K562 (cell line): Measurements from ENCODE around the gene SNTG2. TPM values are rescaled to one million over a fixed set of nuclear protein-coding genes. Genes with fewer than 3 reads are reported as not detected.

Experiments
- ATAC-seq: fragments of 200-7000 bp; cut with Tn5 transposase; 3 replicates; pipeline ENCODE4 v1.9.1; 2020; ENCODE audit warnings: moderate library complexity
- BruUV-seq: library from RNA; stranded (reverse); fragments of 400-500 nt; replicated peaks from 2 replicates; lab custom pipeline; 2021; lab: Mats Ljungman, UMichigan
- CTCF ChIA-PET: fragments of 300-600 bp; formaldehyde crosslinking; extraction: SDS; loops from one replicate; lab custom pipeline; 2021; ENCODE audit warnings: low intra/inter-chr PET ratio; lab: Yijun Ruan, JAX
- POLR2A ChIA-PET: fragments of 300-600, 350-650 bp; sonication (Branson Sonifier 250); formaldehyde crosslinking; extraction: SDS; loops from one replicate; lab custom pipeline; 2021; ENCODE audit warnings: antibody characterized with exemption, inconsistent platforms; lab: Yijun Ruan, JAX
- DNase-seq, 4 experiments: peaks; one replicate each; pipeline versions ENCODE4 v3.0.0 to v3.0.0-alpha.2; 2011 to 2018; ENCODE audit warnings: low spot score in 3 of 4, mixed read lengths in 3 of 4; ENCODE audit errors: extremely low read depth in 1 of 4
- FAIRE-seq: peaks from 2 replicates; lab custom pipeline; 2011; peaks lifted over from hg19 to GRCh38; lab: Jason Lieb, UNC
- H2AFZ ChIP-seq: 2 replicates; pipeline ENCODE4 v1.6.0; 2011; ENCODE audit warnings: low read depth, low read length, control low read depth, inconsistent platforms
- H3K27ac ChIP-seq: fragments of 200-600 bp; 3 replicates; pipeline ENCODE4 v1.8.0; 2011; ENCODE audit warnings: low read depth, mild to moderate bottlenecking, control low read depth, inconsistent platforms, low read length, moderate library complexity, mixed read lengths; ENCODE audit errors: extremely low read depth
- H3K27me3 ChIP-seq, 2 experiments: fragments of 300-600 bp in 1 of 2; 2 replicates in 1 of 2; 3 replicates in 1 of 2; pipeline versions ENCODE4 v1.6.0 to v1.8.0; 2011; ENCODE audit warnings: inconsistent platforms in 2 of 2, low read length in 2 of 2, mild to moderate bottlenecking in 1 of 2, mixed read lengths in 1 of 2, moderate library complexity in 1 of 2; ENCODE audit not compliant: control insufficient read depth in 2 of 2, insufficient read depth in 2 of 2
- H3K36me3 ChIP-seq: fragments of 300-600 bp; 3 replicates; pipeline ENCODE4 v1.8.0; 2011; ENCODE audit warnings: mild to moderate bottlenecking, low read length, inconsistent platforms; ENCODE audit not compliant: control insufficient read depth, insufficient read depth
- H3K4me1 ChIP-seq, 2 experiments: fragments of 200-600 bp in 1 of 2; replicated peaks in 1 of 2; 2 replicates in 1 of 2; 3 replicates in 1 of 2; pipeline versions ENCODE4 v1.5.1 to v1.8.0; 2011; ENCODE audit warnings: inconsistent platforms in 2 of 2, low read length in 2 of 2, mild to moderate bottlenecking in 1 of 2, mixed read lengths in 1 of 2, moderate library complexity in 1 of 2; ENCODE audit not compliant: control insufficient read depth in 2 of 2, insufficient read depth in 2 of 2
- H3K4me2 ChIP-seq: 2 replicates; pipeline ENCODE4 v1.6.1; 2011; ENCODE audit warnings: low read length, control low read depth, inconsistent platforms, mixed read lengths; ENCODE audit not compliant: insufficient read depth
- H3K4me3 ChIP-seq: fragments of 200-600 bp; sonication (generic), shearing (Covaris generic); 2 replicates; pipeline ENCODE4 v1.5.1; 2016; ENCODE audit warnings: control low read depth, inconsistent platforms
- H3K79me2 ChIP-seq: fragments of 200-600 bp; 3 replicates; pipeline ENCODE4 v1.8.0; 2011; ENCODE audit warnings: low read length, inconsistent platforms; ENCODE audit not compliant: control insufficient read depth, insufficient read depth
- H3K9ac ChIP-seq, 2 experiments: 2 replicates each; pipeline versions ENCODE4 v1.6.0 to v1.6.1; 2011; ENCODE audit warnings: low read depth in 2 of 2, low read length in 2 of 2, control low read depth in 1 of 2, inconsistent platforms in 1 of 2, mild to moderate bottlenecking in 1 of 2, mixed read lengths in 1 of 2; ENCODE audit not compliant: insufficient read depth in 1 of 2
- H3K9me1 ChIP-seq: one replicate; pipeline ENCODE4 v1.6.0; 2011; ENCODE audit warnings: inconsistent platforms, mild to moderate bottlenecking, low read length, moderate library complexity; ENCODE audit not compliant: control insufficient read depth, insufficient read depth
- H3K9me3 ChIP-seq: replicated peaks from 2 replicates; pipeline ENCODE4 v1.5.1; 2011; ENCODE audit warnings: low read depth, low read length, inconsistent platforms; ENCODE audit not compliant: control insufficient read depth, insufficient read depth
- H4K20me1 ChIP-seq: replicated peaks from 2 replicates; pipeline ENCODE4 v1.6.1; 2011; ENCODE audit warnings: low read length, inconsistent platforms, mixed read lengths; ENCODE audit not compliant: control insufficient read depth, insufficient read depth
- ARID1B ChIP-seq: fragments of 450-650 bp; IDR thresholded peaks from 2 replicates; pipeline ENCODE4 v1.6.1; 2016; ENCODE audit warnings: antibody characterized with exemption, mild to moderate bottlenecking, inconsistent platforms
- FOXK2 ChIP-seq, 2 experiments: fragments of 450-650 bp; IDR thresholded peaks in 1 of 2; conservative IDR thresholded peaks in 1 of 2; 2 replicates each; pipeline ENCODE4 v1.6.1; 2016; ENCODE audit warnings: low read depth in 2 of 2, mild to moderate bottlenecking in 1 of 2
- NCOA6 ChIP-seq: fragments of 450-650 bp; IDR thresholded peaks from 2 replicates; pipeline ENCODE4 v1.6.1; 2017; ENCODE audit warnings: mild to moderate bottlenecking
- NR1H2 ChIP-seq: sonication (generic); formaldehyde crosslinking; IDR thresholded peaks from 2 replicates; pipeline ENCODE4 v1.4.0; 2020; ENCODE audit warnings: mild to moderate bottlenecking, missing genetic modification reagents
- SMAD2 ChIP-seq: fragments of 150-350 bp; IDR thresholded peaks from 2 replicates; pipeline ENCODE4 v1.6.1; 2014; ENCODE audit warnings: low read depth, mild to moderate bottlenecking, low read length
- SMAD3 ChIP-seq: fragments of 450-650 bp; formaldehyde crosslinking; conservative IDR thresholded peaks from 2 replicates; pipeline ENCODE4 v1.4.0; 2020; ENCODE audit warnings: mild to moderate bottlenecking
- TBL1XR1 ChIP-seq, 2 experiments: IDR thresholded peaks; 2 replicates each; pipeline ENCODE4 v1.6.1; 2012; ENCODE audit warnings: improper control_type of control experiment in 2 of 2, low read length in 2 of 2, mild to moderate bottlenecking in 1 of 2
- TRIM28 ChIP-seq: fragments of 450-650 bp; IDR thresholded peaks from 2 replicates; pipeline ENCODE4 v1.6.1; 2017
- ZBED1 ChIP-seq: IDR thresholded peaks from 2 replicates; pipeline ENCODE4 v1.6.1; 2014
- WGBS: fragments of 100-300 bp; shearing (Covaris generic); methylation state at CpG from one replicate; pipeline ENCODE4 v1.1.6; 2016; ENCODE audit warnings: low coverage, mixed read lengths; ENCODE audit not compliant: insufficient coverage; ENCODE audit errors: missing lambda C conversion rate; 5-methylcytosine and 5-hydroxymethylcytosine counted together
- in situ Hi-C: fragments of 300-500 bp; cut with MboI; formaldehyde crosslinking; loops from 4 replicates; pipeline ENCODE4 v1.15.0; 2018; ENCODE audit warnings: inconsistent platforms, mixed read lengths
- intact Hi-C: fragments of 100-400 bp; cut with micrococcal nuclease; formaldehyde crosslinking; loops from 2 replicates; pipeline ENCODE4 v1.14.2; 2022
- polyA plus RNA-seq, 8 experiments: library from polyadenylated mRNA; depleted of rRNA in 4 of 8; stranded (reverse) in 5 of 8; unstranded in 3 of 8; fragments of >200 nt; fragmentation: Nextera tagmentation in 2 of 8; fragmentation: Illumina TruSeq in 1 of 8; extraction: Ambion mirVana in 2 of 8; extraction: Trizol in 1 of 8; gene quantifications; 2 replicates each; pipeline versions ENCODE4 v1.2.1 to v1.2.3, GENCODE V29; 2011 to 2014; ENCODE audit warnings: inconsistent platforms in 1 of 8, missing spikeins in 1 of 8
- total RNA-seq, 7 experiments: library from RNA; depleted of rRNA in 6 of 7; stranded (reverse); fragments of >200 nt in 6 of 7; fragmentation: Illumina TruSeq in 2 of 7; extraction: Trizol in 2 of 7; gene quantifications; 2 replicates each; pipeline versions ENCODE4 v1.2.1 to v1.2.3, GENCODE V29; 2011 to 2021; ENCODE audit warnings: low replicate concordance in 1 of 7
- TF ChIP-seq, protein P1 (sequence below): fragments of 450-650 bp; IDR thresholded peaks from 2 replicates; pipeline ENCODE4 v1.6.1; 2017; ENCODE audit warnings: antibody characterized with exemption, mild to moderate bottlenecking
- TF ChIP-seq, protein P2 (sequence below): fragments of 250-450 bp; sonication (Bioruptor Pico); IDR thresholded peaks from 2 replicates; pipeline ENCODE4 v1.5.0; 2021; ENCODE audit warnings: mild to moderate bottlenecking, moderate library complexity
- TF ChIP-seq, protein P3 (sequence below): fragments of 250-450 bp; sonication (Bioruptor Pico); IDR thresholded peaks from 2 replicates; pipeline ENCODE4 v1.8.0; 2022; ENCODE audit warnings: moderate library complexity, mild to moderate bottlenecking, inconsistent platforms
- TF ChIP-seq, protein P4 (sequence below): fragments of 200-400 bp; formaldehyde crosslinking; IDR thresholded peaks from 2 replicates; pipeline ENCODE4 v1.6.1; 2017; ENCODE audit warnings: mild to moderate bottlenecking, low read depth, low read length, moderate library complexity

Gene SNTG2
- total and polyA plus RNA-seq, 9 of the 15 experiments (the other 6 are each of a cell fraction or from before 2014, with no cell fraction given), result not detected

DNA sequence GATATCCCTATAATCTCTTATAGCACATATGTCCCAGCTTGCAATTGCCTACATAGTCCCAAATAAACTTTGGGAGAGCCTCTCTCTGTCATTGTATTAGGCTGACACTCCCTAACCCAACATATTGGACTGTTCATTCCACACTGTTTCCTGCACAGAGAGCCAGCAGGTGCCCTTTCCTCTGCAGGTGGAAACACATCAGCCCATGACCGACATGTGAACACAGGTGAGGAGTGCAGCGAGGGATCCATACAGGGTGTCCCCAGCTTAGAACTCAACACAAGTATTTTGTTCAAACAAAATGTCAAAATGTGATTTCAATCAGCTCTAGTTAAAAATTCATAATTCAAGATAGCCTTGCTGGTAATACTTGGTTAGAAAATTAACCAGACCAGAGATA, 412.7 kb downstream of the SNTG2 start:
- CTCF ChIA-PET, result no interaction called here
- no peak for FAIRE-seq

More for the DNA sequence above, 412.7 kb downstream of the SNTG2 start:
- WGBS, result 4% methylated on average over 2 of the region's 2 CpGs
- POLR2A ChIA-PET, result no interaction called here
- Histone ChIP-seq H3K36me3 (no peaks in the 10 kb centered on the region), H3K4me1 (no peaks in the 10 kb centered on the region), H3K4me3 (no peak overlapping the region), H2AFZ (no peak overlapping the region), H3K27me3 (no peaks in the 10 kb centered on the region; a peak in 1 of 5 replicates), H3K4me2 (no peak overlapping the region), H4K20me1 (no peaks in the 10 kb centered on the region), H3K9ac (no peak overlapping the region), H3K27ac (no peak overlapping the region), H3K79me2 (no peaks in the 10 kb centered on the region), H3K9me3 (no peaks in the 10 kb centered on the region), H3K9me1 (no peaks in the 10 kb centered on the region)
- in situ Hi-C loops, result no loop called here
- intact Hi-C loops, result no loop called here
- no peak for DNase-seq
- no peak for ATAC-seq
- BruUV-seq, result no TSS peak
- TF ChIP-seq, protein P1, sequence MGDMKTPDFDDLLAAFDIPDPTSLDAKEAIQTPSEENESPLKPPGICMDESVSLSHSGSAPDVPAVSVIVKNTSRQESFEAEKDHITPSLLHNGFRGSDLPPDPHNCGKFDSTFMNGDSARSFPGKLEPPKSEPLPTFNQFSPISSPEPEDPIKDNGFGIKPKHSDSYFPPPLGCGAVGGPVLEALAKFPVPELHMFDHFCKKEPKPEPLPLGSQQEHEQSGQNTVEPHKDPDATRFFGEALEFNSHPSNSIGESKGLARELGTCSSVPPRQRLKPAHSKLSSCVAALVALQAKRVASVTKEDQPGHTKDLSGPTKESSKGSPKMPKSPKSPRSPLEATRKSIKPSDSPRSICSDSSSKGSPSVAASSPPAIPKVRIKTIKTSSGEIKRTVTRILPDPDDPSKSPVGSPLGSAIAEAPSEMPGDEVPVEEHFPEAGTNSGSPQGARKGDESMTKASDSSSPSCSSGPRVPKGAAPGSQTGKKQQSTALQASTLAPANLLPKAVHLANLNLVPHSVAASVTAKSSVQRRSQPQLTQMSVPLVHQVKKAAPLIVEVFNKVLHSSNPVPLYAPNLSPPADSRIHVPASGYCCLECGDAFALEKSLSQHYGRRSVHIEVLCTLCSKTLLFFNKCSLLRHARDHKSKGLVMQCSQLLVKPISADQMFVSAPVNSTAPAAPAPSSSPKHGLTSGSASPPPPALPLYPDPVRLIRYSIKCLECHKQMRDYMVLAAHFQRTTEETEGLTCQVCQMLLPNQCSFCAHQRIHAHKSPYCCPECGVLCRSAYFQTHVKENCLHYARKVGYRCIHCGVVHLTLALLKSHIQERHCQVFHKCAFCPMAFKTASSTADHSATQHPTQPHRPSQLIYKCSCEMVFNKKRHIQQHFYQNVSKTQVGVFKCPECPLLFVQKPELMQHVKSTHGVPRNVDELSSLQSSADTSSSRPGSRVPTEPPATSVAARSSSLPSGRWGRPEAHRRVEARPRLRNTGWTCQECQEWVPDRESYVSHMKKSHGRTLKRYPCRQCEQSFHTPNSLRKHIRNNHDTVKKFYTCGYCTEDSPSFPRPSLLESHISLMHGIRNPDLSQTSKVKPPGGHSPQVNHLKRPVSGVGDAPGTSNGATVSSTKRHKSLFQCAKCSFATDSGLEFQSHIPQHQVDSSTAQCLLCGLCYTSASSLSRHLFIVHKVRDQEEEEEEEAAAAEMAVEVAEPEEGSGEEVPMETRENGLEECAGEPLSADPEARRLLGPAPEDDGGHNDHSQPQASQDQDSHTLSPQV, result no peak
- no peak for TF ChIP-seq NR1H2 (CRISPR knock-in tag)
- TF ChIP-seq SMAD3, result no peak
- no peak for TF ChIP-seq ZBED1
- no peak for TF ChIP-seq TBL1XR1 (IDR thresholded peaks at IDR 0.05; ENCODE audit: low read length in 2 of 2)
- no peak for TF ChIP-seq FOXK2 (conservative IDR thresholded peaks at IDR 0.05 in 1 of 2, IDR thresholded peaks at IDR 0.05 in 1 of 2; ENCODE audit: low read depth in 2 of 2)
- TF ChIP-seq, protein P2, sequence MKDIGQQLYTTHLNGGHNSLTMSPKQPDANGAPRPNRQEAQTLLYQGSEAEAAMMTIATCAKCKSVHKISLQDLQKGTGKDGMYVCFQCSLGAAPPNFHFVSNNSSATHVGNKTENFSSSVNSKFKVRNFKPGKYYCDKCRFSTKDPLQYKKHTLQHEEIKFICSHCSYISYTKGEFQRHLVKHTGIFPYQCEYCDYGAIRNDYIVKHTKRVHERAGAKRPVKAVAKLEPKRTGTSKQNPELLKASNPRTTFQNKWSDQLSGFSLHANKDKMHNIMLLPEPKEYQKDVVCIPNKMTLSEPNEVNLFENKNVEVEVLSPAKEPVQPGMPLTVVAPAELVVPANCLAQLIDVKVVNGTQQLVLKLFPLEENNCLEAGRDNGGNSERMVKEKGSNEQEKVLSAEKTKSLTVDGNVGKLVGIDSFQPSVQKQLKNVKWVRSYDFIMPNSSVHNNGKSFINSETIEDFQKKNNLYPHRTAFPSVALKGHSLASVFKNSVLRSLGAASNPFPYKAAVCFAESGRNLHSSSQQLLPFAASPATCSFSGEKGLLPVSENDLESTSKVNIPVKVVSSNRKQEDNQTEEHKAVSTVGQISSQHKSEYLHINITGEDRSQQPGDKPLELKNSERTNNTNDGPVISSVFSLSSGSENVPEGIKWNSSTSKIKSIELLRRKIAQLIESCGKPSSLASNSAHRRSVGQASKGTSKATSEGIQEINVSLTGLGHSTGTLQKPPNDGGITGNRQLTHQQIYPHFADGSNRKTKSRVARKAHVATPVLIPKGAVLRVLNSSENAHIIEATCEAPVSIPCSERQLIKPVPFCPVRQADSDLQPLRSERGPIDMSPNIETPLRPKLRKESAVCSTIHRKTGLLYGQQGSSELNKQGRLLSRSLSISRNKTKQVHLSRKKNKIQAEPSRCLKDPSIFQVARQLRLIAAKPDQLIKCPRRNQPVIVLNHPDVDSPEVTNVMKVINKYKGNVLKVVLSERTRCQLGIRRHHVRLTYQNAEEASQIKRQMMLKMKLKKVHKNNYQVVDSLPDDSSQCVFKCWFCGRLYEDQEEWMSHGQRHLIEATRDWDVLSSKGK (CRISPR knock-in tag), result no peak
- no peak for TF ChIP-seq TRIM28
- TF ChIP-seq, protein P3, sequence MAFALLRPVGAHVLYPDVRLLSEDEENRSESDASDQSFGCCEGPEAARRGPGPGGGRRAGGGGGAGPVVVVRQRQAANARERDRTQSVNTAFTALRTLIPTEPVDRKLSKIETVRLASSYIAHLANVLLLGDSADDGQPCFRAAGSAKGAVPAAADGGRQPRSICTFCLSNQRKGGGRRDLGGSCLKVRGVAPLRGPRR (CRISPR knock-in tag), result no peak
- TF ChIP-seq, protein P4, sequence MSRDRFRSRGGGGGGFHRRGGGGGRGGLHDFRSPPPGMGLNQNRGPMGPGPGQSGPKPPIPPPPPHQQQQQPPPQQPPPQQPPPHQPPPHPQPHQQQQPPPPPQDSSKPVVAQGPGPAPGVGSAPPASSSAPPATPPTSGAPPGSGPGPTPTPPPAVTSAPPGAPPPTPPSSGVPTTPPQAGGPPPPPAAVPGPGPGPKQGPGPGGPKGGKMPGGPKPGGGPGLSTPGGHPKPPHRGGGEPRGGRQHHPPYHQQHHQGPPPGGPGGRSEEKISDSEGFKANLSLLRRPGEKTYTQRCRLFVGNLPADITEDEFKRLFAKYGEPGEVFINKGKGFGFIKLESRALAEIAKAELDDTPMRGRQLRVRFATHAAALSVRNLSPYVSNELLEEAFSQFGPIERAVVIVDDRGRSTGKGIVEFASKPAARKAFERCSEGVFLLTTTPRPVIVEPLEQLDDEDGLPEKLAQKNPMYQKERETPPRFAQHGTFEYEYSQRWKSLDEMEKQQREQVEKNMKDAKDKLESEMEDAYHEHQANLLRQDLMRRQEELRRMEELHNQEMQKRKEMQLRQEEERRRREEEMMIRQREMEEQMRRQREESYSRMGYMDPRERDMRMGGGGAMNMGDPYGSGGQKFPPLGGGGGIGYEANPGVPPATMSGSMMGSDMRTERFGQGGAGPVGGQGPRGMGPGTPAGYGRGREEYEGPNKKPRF, result no peak
- TF ChIP-seq SMAD2, result no peak
- no peak for TF ChIP-seq ARID1B
- TF ChIP-seq NCOA6, result no peak
